ENCODE measurements around the gene ATG5. TPM values are rescaled to one million over a fixed set of nuclear protein-coding genes. Genes with fewer than 3 reads are reported as not detected.
"Not testable (repeated sequence)": the region's sequence is repeated elsewhere in the genome, so short reads cannot be mapped to it uniquely, and the experiment has no call there.

The ATG5 gene
- total RNA-seq, 6 experiments from 2014 or later = 19.4 to 24.8 (median 21.5) TPM

DNA sequence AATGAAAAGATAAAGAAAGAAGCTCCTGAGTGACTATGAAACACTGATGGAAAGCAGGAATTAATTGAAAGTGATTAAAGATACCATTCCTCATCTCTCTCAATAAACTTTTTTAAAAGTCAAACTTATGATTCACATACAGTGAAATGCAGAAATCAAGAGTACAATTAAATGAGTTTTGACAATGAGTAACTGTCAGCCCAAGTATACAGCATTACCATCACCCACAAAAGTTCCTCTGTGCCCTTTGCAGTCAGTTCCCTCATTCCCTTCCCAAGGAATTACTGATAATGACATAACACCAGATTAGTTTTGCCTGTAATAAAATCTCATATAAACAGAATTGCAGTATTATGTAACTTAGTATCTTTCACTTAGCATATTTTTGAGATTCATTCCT, 44.5 kb downstream of the ATG5 start:
- H3K4me3 Mint-ChIP-seq = no peak overlapping the region
- no peaks in the 10 kb centered on the region for H3K27me3 Mint-ChIP-seq (ENCODE audit: insufficient read depth)
- TF ChIP-seq, protein P1, sequence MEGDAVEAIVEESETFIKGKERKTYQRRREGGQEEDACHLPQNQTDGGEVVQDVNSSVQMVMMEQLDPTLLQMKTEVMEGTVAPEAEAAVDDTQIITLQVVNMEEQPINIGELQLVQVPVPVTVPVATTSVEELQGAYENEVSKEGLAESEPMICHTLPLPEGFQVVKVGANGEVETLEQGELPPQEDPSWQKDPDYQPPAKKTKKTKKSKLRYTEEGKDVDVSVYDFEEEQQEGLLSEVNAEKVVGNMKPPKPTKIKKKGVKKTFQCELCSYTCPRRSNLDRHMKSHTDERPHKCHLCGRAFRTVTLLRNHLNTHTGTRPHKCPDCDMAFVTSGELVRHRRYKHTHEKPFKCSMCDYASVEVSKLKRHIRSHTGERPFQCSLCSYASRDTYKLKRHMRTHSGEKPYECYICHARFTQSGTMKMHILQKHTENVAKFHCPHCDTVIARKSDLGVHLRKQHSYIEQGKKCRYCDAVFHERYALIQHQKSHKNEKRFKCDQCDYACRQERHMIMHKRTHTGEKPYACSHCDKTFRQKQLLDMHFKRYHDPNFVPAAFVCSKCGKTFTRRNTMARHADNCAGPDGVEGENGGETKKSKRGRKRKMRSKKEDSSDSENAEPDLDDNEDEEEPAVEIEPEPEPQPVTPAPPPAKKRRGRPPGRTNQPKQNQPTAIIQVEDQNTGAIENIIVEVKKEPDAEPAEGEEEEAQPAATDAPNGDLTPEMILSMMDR (IDR thresholded peaks at IDR 0.05) = no peak
- peaks cover 24% of the 10 kb centered on the region for H3K36me3 Mint-ChIP-seq (ENCODE audit: low read depth)
- H3K27ac Mint-ChIP-seq = no peak overlapping the region
- DNase-seq = peak; percentile 33
- peaks cover 45% of the 10 kb centered on the region for H3K4me1 Mint-ChIP-seq (ENCODE audit: low read depth)
- no peaks in the 10 kb centered on the region for H3K9me3 Mint-ChIP-seq

DNA sequence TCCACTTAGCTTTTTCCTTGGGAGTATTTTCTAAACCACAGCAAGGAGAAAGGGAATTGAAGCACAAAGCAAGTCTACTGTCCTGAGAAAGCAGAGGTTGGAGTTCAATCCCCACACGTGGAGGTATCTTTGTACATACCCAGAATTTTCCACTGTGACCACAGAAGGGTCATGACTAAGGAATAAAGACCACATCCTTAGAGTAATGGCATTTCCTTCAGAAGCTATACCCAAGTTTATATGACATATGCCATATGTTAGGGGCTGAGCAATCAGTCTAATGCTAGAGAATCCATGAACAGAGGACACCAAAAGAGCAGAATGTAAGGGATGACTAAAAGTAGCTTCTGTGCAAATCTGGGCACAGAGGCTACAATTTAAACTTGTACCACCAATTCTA, 46.4 kb downstream of the ATG5 start:
- DNase-seq = no peak
- Mint-ChIP-seq H3K4me3 (no peak overlapping the region), H3K4me1 (ENCODE audit: low read depth) (peaks cover 51% of the 10 kb centered on the region), H3K9me3 (no peaks in the 10 kb centered on the region), H3K27ac (no peak overlapping the region), H3K27me3 (ENCODE audit: insufficient read depth) (no peaks in the 10 kb centered on the region), H3K36me3 (ENCODE audit: low read depth) (peaks cover 18% of the 10 kb centered on the region)
- TF ChIP-seq, protein P1 (IDR thresholded peaks at IDR 0.05) = no peak

DNA sequence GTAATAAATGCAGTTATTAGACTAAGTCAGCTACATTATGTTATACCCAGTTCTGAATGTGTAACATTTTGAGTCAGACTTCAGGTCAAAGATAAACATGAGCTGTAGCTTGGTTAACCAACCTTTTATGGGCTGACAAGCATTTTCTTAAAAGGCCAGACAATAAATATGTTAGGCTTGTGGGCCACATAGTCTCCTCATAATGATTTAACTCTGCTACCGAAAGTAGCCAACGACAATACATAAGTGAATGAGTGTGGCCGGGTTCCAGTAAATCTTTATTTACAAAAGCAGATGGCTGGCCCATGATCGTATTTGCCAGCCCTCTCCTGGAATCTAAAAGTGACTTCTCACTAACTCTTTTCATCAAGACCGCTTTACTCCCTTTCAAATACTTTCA, 49.9 kb downstream of the ATG5 start:
- Mint-ChIP-seq H3K27ac (no peak overlapping the region), H3K36me3 (ENCODE audit: low read depth) (peaks cover 18% of the 10 kb centered on the region), H3K27me3 (ENCODE audit: insufficient read depth) (no peaks in the 10 kb centered on the region), H3K4me1 (ENCODE audit: low read depth) (peaks cover 34% of the 10 kb centered on the region), H3K9me3 (no peaks in the 10 kb centered on the region), H3K4me3 (no peak overlapping the region)
- TF ChIP-seq, protein P1 (IDR thresholded peaks at IDR 0.05) = no peak
- DNase-seq = peak; percentile 50

DNA sequence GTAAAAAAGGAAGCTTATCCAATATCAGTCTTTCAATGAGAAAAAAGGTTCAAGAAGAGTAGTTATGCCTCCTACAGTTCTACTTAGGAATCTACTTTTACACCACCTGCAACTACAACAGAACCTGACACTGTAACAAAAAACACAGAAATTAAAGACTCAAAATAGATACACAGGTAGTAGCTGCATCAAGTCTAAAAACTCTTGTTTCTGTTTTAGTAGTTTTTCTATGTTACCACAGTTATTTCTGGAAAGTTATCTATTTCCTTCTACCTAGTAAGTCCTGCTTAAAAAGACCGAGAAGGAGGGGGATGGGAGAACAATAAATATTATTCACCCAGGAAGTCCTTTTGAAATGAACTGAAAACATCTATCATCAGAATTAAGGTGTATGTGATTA, 52.5 kb downstream of the ATG5 start:
- H3K9me3 Mint-ChIP-seq = peaks cover 6% of the 10 kb centered on the region
- no peak overlapping the region for H3K27ac Mint-ChIP-seq
- H3K4me3 Mint-ChIP-seq = no peak overlapping the region
- H3K4me1 Mint-ChIP-seq (ENCODE audit: low read depth) = peaks cover 15% of the 10 kb centered on the region
- no peaks in the 10 kb centered on the region for H3K27me3 Mint-ChIP-seq (ENCODE audit: insufficient read depth)
- peaks cover 13% of the 10 kb centered on the region for H3K36me3 Mint-ChIP-seq (ENCODE audit: low read depth)
- TF ChIP-seq, protein P1 (IDR thresholded peaks at IDR 0.05) = no peak
- no peak for DNase-seq

DNA sequence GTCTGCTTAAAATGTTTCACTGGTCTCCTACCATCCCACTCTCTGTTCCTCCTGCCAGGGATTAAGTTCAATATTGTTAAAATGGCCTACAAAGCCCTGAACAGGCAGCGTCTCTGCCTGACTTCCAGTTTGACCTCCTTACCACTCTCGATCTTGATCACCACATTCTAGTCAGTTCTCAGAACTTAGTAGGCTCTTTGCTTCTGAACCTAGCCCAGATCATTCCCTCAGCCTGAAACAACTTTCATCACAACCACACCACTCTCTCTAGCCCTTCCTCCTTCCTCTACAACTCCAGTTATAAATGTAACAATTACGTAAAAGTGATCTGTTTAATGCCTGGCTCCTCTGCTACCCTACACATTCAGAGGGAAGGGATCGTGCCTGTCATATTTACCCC, 53.3 kb downstream of the ATG5 start:
- Mint-ChIP-seq H3K27me3 (ENCODE audit: insufficient read depth) (no peaks in the 10 kb centered on the region), H3K36me3 (ENCODE audit: low read depth) (peaks cover 18% of the 10 kb centered on the region), H3K4me1 (ENCODE audit: low read depth) (peaks cover 15% of the 10 kb centered on the region), H3K4me3 (no peak overlapping the region), H3K9me3 (peaks cover 7% of the 10 kb centered on the region), H3K27ac (no peak overlapping the region)
- TF ChIP-seq, protein P1 (IDR thresholded peaks at IDR 0.05) = no peak
- DNase-seq = no peak

DNA sequence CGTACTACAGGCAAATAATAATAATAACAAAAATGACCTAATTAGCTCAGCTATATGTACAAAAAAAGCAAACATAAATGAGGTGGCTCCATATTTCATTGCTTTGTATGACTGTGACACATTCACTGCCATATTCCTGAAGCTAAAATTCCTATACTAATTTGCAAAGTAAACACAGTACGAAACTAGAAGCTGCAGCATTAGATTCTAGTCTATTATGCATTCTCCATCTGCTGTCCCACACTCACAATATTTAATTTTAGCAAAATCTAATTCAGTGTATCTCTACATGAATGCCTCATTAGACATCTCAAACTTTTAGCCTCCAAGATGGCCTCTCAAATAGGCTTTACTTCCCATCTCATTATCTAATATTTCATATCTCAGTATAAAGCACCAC, 55.1 kb downstream of the ATG5 start:
- no peak for DNase-seq
- TF ChIP-seq, protein P1 (IDR thresholded peaks at IDR 0.05) = no peak

DNA sequence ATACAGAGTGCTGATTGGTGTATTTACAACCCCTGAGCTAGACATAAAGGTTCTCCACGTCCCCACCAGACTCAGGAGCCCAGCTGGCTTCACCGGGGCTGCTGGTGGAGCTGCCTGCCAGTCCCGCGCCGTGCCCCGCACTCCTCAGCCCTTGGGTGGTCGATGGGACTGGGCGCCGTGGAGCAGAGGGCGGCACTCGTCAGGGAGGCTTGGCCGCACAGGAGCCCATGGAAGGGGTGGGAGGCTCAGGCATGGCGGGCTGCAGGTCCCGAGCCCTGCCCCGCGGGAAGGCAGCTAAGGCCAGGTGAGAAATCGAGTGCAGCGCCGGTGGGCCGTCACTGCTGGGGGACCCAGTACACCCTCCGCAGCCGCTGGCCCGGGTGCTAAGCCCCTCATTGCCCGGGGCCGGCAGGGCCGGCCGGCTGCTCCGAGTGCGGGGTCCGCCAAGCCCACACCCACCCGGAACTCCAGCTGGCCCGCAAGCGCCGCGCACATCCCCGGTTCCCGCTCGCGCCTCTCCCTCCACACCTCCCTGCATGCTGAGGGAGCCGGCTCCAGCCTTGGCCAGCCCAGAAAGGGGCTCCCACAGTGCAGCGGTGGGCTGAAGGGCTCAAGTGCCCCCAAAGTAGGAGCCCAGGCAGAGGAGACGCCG, 56.2 kb downstream of the ATG5 start:
- H3K27me3 Mint-ChIP-seq (ENCODE audit: insufficient read depth); DNase-seq; H3K4me3 Mint-ChIP-seq; H3K4me1 Mint-ChIP-seq (ENCODE audit: low read depth); H3K27ac Mint-ChIP-seq: not testable (repeated sequence)
- Mint-ChIP-seq H3K36me3 (ENCODE audit: low read depth) (peaks cover 41% of the 10 kb centered on the region), H3K9me3 (peaks cover 36% of the 10 kb centered on the region)

More for the DNA sequence above, 55.1 kb downstream of the ATG5 start:
- Mint-ChIP-seq H3K9me3 (peaks cover 25% of the 10 kb centered on the region), H3K4me3 (no peak overlapping the region), H3K27ac (no peak overlapping the region), H3K36me3 (ENCODE audit: low read depth) (peaks cover 31% of the 10 kb centered on the region), H3K4me1 (ENCODE audit: low read depth) (no peaks in the 10 kb centered on the region; the same call in 1 of the 2 replicates), H3K27me3 (ENCODE audit: insufficient read depth) (no peaks in the 10 kb centered on the region)

DNA sequence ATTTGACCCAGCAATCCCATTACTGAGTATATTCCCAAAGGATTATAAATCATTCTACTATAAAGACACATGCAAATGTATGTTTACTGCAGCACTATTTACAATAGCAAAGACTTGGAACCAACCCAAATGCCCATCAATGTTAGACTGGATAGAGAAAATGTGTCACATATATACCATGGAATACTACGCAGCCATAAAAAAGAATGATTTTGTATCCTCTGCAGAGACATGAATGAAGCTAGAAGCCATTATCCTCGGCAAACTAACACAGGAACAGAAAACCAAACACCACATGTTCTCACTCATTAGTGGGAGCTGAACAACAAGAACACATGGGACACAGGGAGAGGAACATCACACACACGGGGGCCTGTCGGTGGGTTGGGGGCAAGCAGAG, 57.1 kb downstream of the ATG5 start:
- Mint-ChIP-seq H3K36me3 (ENCODE audit: low read depth) (peaks cover 48% of the 10 kb centered on the region), H3K9me3 (peaks cover 41% of the 10 kb centered on the region)
- not testable (repeated sequence) for H3K4me1 Mint-ChIP-seq (ENCODE audit: low read depth); DNase-seq; H3K27me3 Mint-ChIP-seq (ENCODE audit: insufficient read depth); H3K4me3 Mint-ChIP-seq; H3K27ac Mint-ChIP-seq

All from HFFc6 (cell line).